Left ventricle myocardium inferior (tissue), 1 donor: Measurements from ENCODE around the gene DNAH3. TPM values are rescaled to one million over a fixed set of nuclear protein-coding genes. Genes with fewer than 3 reads are reported as not detected.

Experiments used
- DNase-seq: peaks from one replicate; pipeline ENCODE4 v3.0.0-alpha.2; 2020
- H3K27ac ChIP-seq: fragments of 200-600 bp; replicated peaks from 2 replicates; pipeline ENCODE4 v1.8.0; 2021
- H3K27me3 ChIP-seq: fragments of 200-600 bp; 2 replicates; pipeline ENCODE4 v1.8.0; 2021; ENCODE audit warnings: low read depth
- H3K36me3 ChIP-seq: fragments of 200-600 bp; 2 replicates; pipeline ENCODE4 v1.8.0; 2021
- H3K4me1 ChIP-seq: fragments of 200-600 bp; 2 replicates; pipeline ENCODE4 v1.8.0; 2021
- H3K4me3 ChIP-seq: fragments of 200-600 bp; 2 replicates; pipeline ENCODE4 v1.8.0; 2021; ENCODE audit warnings: mild to moderate bottlenecking, moderate library complexity
- H3K9me3 ChIP-seq: fragments of 200-600 bp; replicated peaks from 2 replicates; pipeline ENCODE4 v1.8.0; 2021
- intact Hi-C: fragments of 100-400 bp; cut with micrococcal nuclease; formaldehyde crosslinking; loops from one replicate; pipeline ENCODE4 v1.11.0; 2022
- total RNA-seq: library from RNA; stranded (reverse); fragmentation: NEBNext Ultra II Directional; extraction: Animal tissue kit (Norgen Biotek cat#: 25700); gene quantifications from one replicate; pipeline ENCODE4 v1.2.1, GENCODE V29; 2021
- TF ChIP-seq, protein P1 (sequence below): fragments of 200-600 bp; IDR thresholded peaks from 2 replicates; pipeline ENCODE4 v1.8.0; 2021; ENCODE audit warnings: antibody characterized with exemption, mild to moderate bottlenecking, borderline replicate concordance
- donor health status: DM: no; HTN: yes; CAD: no; lungs with severe emphysema.

Gene DNAH3
- total RNA-seq, 1 donor from 2014 or later: 1.8 TPM

DNA sequence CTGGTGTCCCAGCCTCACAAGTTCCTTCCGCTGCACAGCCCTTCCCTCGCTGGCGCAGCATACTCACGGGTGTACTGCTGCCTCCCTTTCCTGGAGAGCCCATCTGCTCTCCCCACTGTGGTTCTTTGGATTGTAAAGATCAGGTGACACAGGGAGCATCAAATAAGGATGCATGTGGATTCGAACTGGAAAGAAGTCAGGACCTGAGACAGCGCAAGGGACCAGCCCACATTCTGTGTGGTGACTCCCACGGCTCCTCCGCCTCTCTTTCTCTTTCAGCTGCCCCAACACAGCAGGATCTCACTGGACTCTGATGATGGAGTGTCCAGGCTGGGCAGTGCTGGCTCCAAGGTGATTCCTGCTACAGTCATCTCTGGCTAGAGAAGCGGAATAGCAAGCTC, 15.9 kb upstream of the DNAH3 start:
- TF ChIP-seq, protein P1, sequence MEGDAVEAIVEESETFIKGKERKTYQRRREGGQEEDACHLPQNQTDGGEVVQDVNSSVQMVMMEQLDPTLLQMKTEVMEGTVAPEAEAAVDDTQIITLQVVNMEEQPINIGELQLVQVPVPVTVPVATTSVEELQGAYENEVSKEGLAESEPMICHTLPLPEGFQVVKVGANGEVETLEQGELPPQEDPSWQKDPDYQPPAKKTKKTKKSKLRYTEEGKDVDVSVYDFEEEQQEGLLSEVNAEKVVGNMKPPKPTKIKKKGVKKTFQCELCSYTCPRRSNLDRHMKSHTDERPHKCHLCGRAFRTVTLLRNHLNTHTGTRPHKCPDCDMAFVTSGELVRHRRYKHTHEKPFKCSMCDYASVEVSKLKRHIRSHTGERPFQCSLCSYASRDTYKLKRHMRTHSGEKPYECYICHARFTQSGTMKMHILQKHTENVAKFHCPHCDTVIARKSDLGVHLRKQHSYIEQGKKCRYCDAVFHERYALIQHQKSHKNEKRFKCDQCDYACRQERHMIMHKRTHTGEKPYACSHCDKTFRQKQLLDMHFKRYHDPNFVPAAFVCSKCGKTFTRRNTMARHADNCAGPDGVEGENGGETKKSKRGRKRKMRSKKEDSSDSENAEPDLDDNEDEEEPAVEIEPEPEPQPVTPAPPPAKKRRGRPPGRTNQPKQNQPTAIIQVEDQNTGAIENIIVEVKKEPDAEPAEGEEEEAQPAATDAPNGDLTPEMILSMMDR: no peak
- Histone ChIP-seq H3K4me3 (no peak overlapping the region), H3K9me3 (no peaks in the 10 kb centered on the region), H3K36me3 (peaks cover 57% of the 10 kb centered on the region), H3K4me1 (peaks cover 43% of the 10 kb centered on the region), H3K27me3 (no peaks in the 10 kb centered on the region), H3K27ac (no peak overlapping the region)
- DNase-seq: no peak
- intact Hi-C loops: no loop called here

- TF ChIP-seq, protein P1: no peak
- Histone ChIP-seq H3K27me3 (no peaks in the 10 kb centered on the region), H3K4me1 (peaks cover 58% of the 10 kb centered on the region), H3K27ac (peak overlapping the region; percentile 90), H3K36me3 (peaks cover 43% of the 10 kb centered on the region), H3K4me3 (no peak overlapping the region), H3K9me3 (no peaks in the 10 kb centered on the region)
- DNase-seq: no peak
- intact Hi-C loops: no loop called here
These were observed 14.0 kb upstream of the DNAH3 start for GRCh38 chr16:21164521-21165168.

DNA sequence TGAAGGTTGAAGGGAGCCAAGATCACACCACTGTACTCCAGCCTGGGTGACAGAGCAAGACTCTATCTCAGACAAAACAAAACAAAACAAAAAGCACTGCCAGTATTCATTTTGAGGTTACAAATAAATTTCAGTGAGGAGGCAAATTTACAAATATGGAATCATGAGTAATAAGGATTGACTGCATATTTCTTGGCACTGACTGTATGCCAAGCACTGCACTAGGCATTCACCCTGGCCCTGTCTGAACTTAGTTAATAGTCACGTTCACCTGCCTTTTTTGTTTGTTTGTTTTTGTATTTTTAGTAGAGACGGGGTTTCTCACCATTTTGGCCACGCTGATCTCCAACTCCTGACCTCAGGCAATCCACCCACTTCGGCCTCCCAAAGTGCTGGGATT, 12.9 kb upstream of the DNAH3 start:
- DNase-seq: no peak
- H3K4me1 ChIP-seq: peaks cover 67% of the 10 kb centered on the region
- H3K4me3 ChIP-seq: peak overlapping the region; percentile 87
- H3K27ac ChIP-seq: peak overlapping the region; percentile 90
- no peaks in the 10 kb centered on the region for H3K9me3 ChIP-seq
- peaks cover 42% of the 10 kb centered on the region for H3K36me3 ChIP-seq
- TF ChIP-seq, protein P1: no peak
- intact Hi-C loops: no loop called here
- no peaks in the 10 kb centered on the region for H3K27me3 ChIP-seq

DNA sequence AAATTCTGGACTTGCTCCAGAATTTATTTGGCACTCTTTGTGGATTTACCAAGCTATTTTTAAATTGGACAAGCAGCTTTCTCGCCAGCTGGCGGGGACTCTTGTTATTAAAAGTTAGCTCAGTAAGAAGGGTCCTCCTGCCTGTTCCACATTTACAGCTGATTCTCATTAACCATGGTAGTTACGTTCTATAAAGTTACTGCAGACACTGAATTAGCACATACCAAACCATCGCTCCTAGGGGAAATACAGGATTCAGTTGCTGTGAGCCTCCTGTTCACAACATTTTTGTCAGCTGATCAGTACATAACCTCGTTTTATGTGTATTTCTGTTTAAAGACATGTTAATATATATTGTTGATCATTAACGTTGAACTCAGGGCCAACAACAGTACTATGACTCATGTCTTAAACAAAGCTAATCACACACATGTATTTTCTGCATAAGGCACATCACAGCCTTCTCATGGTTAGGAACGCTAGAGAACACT, 12.1 kb upstream of the DNAH3 start:
- H3K4me3 ChIP-seq: peak overlapping the region; percentile 87
- no peaks in the 10 kb centered on the region for H3K9me3 ChIP-seq
- DNase-seq: peak; percentile 62
- peaks cover 74% of the 10 kb centered on the region for H3K4me1 ChIP-seq
- peak overlapping the region; percentile 90 for H3K27ac ChIP-seq
- intact Hi-C loops: no loop called here
- TF ChIP-seq, protein P1: no peak
- peaks cover 42% of the 10 kb centered on the region for H3K36me3 ChIP-seq
- no peaks in the 10 kb centered on the region for H3K27me3 ChIP-seq

- no peak for DNase-seq
- peak overlapping the region; percentile 90 for H3K27ac ChIP-seq
- peaks cover 84% of the 10 kb centered on the region for H3K4me1 ChIP-seq
These were observed 10.6 kb upstream of the DNAH3 start for GRCh38 chr16:21161211-21161610.

More at GRCh38 chr16:21161211-21161610, 10.6 kb upstream of the DNAH3 start:
- H3K36me3 ChIP-seq: peaks cover 30% of the 10 kb centered on the region
- peak overlapping the region; percentile 87 for H3K4me3 ChIP-seq
- H3K9me3 ChIP-seq: no peaks in the 10 kb centered on the region
- no peaks in the 10 kb centered on the region for H3K27me3 ChIP-seq
- TF ChIP-seq, protein P1: no peak
- intact Hi-C loops: no loop called here
